GM18502 (cell line): ENCODE measurements around the gene NOP53.
"Not testable (repeated sequence)": the region's sequence is repeated elsewhere in the genome, so short reads cannot be mapped to it uniquely, and the experiment has no call there.

Experiments used
- ATAC-seq: cut with Tn5 transposase; IDR thresholded peaks from one replicate; pipeline ENCODE4 v1.9.1; 2021; ENCODE audit warnings: mild to moderate bottlenecking; ENCODE audit not compliant: unreplicated experiment, poor library complexity

NOP53 gene

DNA sequence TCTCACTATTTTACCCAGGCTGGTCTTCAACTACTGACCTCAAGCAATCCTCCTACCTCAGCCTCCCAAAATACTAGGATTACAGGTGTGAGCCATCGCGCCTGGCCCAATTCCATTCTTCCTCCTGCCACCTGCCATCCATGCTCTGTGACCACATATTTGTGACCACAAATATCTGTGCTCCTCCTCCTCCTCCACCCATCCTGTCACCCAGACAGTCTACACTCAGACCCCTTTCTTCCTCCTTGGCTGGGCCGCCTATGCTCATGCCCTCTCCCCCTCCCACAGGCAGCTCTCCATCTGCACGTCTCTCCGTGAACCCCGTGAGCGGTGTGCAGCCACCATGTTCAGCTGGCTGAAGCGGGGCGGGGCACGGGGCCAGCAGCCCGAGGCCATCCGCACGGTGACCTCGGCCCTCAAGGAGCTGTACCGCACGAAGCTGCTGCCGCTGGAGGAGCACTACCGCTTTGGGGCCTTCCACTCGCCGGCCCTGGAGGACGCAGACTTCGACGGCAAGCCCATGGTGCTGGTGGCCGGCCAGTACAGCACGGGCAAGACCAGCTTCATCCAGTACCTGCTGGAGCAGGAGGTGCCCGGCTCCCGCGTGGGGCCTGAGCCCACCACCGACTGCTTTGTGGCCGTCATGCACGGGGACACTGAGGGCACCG is 28.9 kb upstream of the NOP53 start:
- no peak for ATAC-seq

DNA sequence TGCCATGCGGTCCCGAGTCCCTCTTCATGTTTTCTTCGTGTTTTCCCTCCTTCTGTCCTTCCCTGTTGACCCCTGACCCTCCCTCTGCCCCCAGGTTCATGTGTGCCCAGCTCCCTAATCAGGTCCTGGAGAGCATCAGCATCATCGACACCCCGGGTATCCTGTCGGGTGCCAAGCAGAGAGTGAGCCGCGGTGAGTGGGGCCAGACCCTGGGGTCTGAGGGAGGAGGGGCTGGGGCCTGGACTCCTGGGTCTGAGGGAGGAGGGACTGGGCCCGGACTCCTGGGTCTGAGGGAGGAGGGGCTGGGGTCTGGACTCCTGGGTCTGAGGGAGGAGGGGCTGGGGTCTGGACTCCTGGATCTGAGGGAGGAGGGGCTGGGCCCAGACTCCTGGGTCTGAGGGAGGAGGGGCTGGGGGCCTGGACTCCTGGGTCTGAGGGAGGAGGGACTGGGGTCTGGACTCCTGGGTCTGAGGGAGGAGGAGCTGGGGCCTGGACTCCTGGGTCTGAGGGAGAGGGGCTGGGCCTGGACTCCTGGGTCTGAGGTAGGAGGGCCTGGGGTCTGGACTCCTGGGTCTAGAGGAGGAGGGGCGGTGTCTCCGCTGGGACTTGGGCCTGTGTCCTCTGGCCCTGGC is 26.8 kb upstream of the NOP53 start:
- ATAC-seq = not testable (repeated sequence)

DNA sequence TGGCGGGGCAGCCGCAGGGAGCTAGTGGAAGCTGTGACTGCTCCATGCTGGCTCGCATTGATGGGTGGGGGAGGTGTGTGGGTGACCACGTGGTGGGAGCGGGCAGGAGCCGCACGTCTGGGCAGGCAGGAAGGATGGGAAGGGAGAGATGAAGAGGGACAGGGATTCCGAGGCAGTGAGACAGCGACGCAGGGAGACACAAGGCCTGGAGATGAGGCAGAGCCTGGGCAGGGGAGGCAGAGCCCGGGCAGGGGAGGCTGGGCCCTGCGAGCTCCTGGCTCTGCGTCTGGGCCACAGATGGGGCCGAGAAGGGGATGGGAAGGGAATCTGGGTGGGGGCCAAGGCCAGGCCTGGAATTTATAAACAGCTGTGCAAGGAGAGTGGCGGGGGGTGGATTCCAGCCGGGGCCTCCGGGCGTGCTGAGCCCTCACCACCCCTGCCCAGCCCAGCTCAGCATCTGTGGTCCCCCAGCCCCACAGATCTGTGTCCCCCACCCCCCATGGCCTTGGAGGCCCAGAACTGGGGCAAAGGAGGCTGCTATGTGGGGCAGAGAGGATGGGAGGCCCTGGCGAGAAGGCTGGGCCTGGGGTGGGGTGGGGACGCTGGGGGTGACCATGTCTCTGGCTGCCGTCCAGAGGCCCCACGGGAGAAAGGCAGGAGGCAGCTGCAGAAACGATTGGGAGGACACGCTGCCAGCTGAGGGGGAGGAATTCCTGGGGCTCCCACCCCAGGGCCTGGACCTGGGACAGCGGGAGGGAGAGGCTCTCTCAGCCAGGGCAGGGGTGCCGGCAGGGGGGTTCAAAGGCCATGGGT is 26.1 kb upstream of the NOP53 start:
- ATAC-seq = no peak

DNA sequence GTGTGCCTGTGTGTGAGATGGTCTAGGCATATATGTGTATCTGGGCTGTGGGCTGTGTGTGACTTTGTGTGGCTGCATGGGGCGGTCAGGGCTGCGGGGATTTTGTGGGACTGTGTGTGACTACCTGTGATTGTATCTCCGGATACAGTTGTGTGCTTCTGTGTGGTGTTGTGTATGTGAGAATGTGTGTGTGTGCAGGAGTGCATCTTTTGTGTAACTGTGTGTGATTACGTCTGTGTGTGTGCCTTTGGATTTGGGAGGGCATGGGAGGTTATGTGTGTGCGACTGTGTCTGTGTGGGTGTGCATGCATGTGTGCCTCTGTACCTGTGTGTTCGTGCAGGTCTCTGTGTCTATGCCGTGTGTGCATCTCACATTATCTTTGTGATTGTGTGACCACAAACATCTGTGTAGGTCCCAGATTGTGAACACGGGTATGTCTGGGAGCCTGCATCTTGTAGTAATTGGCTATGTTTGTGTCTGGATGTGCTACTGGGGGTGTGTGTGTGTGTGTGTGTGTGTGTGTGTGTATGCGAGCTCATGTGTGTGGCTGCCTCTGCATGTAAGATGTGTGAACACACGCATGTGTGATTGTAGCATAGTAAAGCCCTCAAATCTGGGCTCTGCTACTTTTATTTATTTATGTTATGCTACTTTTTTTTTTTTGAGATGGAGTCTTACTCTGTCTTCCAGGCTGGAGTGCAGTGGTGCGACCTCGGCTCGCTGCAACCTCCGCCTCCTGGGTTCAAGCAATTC is 24.5 kb upstream of the NOP53 start:
- no peak for ATAC-seq

DNA sequence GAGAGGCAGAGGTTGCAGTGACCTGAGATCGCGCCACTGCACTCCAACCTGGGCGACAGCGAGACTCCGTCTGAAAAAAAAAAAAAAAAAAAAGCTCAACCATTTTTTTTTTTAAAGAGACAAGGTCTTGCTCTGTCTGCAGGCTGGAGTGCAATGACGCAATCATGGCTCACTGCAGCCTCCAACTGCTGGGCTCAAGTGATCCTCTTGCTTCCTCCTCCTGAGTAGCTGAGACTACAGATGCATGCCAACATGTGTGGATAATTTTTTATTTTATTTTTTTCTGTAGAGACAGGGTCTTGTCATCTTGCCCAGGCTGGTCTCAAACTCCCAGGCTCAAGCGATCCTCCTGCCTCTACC is 21.8 kb upstream of the NOP53 start:
- no peak for ATAC-seq

DNA sequence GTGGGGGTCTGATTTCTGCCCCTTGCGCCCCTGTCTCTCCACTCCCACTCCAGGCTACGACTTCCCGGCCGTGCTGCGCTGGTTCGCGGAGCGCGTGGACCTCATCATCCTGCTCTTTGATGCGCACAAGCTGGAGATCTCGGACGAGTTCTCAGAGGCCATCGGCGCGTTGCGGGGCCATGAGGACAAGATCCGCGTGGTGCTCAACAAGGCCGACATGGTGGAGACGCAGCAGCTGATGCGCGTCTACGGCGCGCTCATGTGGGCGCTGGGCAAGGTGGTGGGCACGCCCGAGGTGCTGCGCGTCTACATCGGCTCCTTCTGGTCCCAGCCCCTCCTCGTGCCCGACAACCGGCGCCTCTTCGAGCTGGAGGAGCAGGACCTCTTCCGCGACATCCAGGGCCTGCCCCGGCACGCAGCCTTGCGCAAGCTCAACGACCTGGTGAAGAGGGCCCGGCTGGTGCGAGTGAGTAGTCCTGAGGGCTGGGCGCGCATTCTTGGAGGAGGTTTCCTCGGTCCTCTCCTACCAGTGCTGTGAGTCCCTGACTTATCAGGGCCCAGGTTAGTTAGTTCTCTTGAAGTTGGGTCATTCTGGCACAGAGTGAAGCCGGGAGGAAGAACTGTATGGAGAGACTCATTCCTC is 19.5 kb upstream of the NOP53 start:
- no peak for ATAC-seq

DNA sequence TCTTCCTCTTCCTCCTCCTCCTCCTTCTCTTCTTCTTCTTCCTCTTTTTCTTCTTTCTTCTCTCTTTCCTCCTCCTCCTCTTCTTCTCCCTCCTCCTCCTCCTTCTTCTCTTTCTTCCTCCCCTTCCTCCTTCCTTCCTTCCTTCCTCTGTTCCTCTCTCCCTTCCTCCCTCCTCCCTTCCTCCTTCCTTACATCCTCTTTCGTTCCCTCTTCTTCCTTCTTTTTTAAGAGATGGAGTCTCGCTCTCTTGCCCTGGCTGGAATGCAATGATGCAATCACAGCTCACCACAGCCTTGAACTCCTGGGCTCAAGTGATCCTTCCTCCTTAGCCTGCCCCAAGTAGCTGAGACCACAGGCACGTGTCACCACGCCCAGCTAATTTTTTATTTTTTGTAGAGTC is 18.9 kb upstream of the NOP53 start:
- ATAC-seq = no peak

DNA sequence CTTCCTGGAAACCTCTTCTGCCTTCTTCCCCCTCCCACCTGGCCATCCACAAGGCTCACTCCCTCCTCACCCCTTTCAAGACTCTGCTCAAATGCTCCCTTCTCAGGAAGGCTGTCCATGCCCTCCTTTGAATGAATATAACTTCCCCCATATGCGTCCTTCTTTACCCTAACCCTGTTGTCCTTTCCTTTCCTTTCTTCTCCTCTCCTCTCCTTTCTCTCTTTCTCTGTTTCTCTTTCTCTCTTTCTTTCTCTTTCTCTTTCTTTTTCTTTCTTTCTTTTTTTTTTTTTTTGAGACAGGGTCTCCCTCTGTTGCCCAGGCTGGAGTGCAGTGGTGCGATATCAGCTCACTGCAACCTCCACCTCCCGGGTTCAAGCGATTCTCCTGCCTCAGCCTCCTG is 17.1 kb upstream of the NOP53 start:
- not testable (repeated sequence) for ATAC-seq

DNA sequence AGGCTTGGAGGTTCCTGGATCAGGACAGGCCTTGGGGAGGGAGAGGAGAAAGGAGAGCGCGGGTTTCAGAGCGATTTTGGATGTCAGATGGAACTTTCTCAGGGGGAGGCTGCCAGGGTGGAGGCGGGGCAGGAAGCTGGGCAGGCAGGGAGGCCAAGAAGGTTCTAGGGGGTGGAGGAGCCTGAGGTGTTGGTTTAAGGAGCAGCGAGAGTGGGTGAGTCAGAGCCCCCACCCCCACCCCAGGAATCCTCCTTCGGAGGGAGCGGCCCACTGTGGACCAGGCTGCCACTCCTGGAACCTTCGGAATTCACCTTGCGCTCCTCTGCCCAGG is 15.9 kb upstream of the NOP53 start:
- no peak for ATAC-seq

DNA sequence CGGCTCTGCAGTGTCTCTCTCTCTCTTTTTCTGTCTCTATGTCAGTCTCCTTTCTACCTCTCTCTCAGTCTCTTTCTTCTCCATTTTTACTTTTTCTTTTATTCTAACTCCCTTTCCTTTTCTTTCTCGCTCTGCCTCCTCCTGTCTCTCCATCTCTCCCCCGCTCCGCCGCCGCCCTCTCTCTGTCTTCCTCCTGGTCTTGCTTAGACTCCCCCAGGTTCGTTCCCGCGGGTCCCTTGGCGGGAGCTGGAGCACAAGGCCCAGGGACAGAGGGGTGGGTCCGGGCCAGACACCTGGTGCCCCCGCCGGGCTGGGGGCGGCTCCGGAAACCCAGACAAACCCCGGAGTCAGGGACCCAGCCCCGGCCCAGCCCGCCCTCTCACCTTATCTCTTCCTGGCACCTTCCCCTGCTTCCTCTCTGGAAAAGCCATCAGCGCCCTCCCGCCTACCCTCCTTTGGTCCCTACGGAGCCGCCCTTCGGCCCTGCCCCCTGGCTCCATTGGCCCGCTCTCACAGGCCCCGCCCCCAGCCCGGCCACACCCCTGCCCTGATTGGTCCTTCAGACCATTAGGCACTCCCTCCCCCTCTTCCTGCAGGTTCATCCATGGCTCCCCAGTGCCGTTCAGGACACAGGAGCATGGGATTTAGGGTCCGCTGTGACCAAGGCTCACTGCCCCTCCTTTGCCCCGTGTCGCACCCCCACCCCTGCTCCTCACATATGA is 15.4 kb upstream of the NOP53 start:
- no peak for ATAC-seq

DNA sequence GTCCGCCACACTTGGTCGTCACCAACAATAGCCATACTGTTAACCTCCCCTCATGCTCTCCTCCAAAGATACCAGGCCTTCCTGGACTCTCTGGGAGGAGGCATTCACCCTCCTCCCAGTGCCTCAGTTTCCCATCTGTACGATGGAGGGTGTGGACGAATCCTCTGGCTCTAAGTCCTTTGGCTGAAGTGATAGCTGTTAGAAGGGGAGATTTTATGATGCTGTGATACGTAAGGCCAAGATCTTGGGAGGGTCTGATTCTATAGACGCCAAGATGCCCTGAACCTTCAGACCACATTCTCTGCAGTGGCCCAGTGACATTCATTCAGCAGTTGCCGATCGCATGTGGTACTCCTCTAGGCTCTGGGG is 14.8 kb upstream of the NOP53 start:
- no peak for ATAC-seq

DNA sequence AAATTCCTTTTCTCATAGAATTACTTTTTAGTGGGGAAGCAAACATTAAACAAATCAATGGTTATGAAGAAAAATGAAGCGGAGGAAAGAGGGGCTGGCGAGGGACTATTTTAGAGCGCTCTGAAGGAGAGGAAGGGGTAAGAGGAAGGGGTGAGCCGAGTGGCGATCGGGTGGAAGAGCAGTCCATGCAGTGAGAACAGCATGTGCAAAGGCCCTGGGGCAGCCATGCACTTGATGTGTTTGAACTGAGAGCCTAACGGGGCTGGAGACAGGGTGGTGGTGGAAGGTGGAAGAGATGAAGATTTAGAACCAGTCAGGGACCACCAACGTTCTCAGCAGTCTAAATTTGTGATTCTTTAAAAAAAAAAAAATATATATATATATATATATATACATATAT is 14.4 kb upstream of the NOP53 start:
- ATAC-seq = no peak

DNA sequence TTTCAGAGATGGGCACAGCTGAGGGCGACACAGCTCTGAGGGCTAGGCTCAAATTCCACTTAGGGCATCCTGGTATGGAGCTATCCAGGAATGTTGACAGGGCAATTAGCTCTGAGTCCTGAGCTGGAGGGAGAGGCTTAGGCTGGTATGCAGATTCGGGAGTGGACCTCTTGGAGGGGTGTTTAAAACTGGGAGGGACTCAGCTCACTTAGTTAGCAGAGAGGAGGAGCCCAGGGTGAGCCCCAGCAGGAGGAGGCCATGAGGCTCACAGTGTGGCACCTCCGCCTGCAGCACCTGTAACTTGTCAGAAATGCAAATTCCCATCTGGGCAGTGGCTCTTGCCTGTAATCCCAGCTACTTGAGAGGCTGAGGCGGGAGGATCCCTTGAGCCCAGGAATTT is 10.2 kb upstream of the NOP53 start:
- ATAC-seq = no peak

DNA sequence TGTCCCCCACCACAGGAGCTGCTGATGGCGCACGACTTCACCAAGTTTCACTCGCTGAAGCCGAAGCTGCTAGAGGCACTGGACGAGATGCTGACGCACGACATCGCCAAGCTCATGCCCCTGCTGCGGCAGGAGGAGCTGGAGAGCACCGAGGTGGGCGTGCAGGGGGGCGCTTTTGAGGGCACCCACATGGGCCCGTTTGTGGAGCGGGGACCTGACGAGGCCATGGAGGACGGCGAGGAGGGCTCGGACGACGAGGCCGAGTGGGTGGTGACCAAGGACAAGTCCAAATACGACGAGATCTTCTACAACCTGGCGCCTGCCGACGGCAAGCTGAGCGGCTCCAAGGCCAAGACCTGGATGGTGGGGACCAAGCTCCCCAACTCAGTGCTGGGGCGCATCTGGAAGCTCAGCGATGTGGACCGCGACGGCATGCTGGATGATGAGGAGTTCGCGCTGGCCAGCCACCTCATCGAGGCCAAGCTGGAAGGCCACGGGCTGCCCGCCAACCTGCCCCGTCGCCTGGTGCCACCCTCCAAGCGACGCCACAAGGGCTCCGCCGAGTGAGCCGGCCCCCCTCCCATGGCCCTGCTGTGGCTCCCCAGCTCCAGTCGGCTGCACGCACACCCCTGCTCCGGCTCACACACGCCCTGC is 4.4 kb upstream of the NOP53 start:
- ATAC-seq = no peak

DNA sequence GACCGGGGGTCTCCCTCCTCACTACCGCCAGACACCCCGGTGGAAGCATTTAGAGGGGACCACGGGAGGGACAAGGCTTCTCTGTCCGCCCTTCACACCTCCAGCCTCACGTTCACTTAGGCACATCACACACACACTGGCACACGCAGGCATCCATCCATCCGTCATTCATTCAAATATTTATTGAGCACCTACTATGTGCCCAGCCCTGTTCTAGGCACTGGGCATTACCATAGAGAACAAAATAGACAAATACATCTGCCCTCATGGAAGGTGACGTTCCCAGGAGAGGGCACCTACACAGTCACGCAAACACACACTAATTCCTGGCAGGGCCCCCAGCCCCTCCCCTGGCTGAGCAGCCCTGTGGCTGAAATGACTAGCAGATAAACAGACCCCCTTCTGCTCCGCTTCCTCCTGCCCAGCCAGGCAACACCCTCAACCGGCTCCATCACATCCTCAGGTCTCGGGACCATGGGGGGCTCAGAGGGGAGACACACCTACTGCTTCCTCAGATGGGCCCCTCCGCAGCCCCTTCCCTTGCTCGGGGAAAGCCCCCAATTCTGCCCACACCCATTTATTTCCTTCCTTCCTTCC is 3.7 kb upstream of the NOP53 start:
- ATAC-seq = no peak

DNA sequence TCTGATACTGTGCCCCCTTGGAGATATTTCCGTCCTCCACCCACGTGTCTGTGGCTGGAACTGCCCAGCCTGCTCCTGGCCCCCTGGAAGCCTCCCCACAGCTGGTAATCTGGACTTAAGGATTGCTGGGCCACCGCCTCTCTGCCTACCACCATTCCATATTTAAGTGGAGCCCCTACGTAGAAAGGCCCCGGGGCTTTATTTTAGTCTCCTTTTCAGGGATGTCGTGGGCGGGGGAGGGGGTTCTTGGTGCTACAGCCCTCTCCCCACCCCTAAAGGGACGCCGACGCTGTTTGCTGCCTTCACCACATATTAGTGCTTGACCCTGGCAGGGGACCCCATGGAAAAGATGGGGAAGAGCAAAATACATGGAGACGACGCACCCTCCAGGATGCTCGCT is 2.7 kb upstream of the NOP53 start:
- no peak for ATAC-seq

DNA sequence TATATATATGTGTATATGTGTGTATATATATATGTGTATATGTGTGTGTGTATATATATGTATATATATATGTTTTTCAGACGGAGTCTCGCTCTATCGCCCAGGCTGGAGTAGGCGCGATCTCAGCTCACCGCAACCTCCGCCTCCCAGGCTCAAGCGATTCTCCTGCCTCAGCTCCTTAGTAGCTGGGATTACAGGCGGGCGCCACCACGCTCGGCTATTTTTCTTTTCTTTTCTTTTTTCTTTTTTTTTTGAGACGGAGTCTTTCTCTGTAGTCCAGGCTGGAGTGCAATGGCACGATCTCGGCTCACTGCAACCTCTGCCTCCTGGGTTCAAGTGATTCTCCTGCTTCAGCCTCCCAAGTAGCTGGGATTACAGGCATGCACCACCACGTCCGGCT is 783 bp downstream of the NOP53 start:
- not testable (repeated sequence) for ATAC-seq

DNA sequence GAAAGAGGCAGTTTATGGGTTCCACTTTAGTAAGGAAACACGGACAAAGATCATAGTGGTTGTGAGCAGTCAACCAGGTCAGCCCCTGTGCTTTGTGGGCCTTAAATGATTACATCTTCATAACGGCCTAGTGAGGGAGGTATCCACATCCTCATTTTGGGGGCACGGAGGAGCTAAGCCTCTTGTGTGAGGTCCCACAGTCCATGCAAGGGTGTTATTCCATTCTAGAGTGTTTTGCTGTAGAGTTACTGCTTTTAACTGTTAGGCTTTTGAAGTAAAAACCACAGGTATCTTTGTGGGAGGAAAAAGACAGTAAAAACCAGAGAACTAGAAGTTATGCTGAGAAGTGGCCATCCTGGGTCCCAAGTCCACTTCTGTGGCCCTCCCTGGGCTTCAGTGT is 4.0 kb downstream of the NOP53 start:
- no peak for ATAC-seq

DNA sequence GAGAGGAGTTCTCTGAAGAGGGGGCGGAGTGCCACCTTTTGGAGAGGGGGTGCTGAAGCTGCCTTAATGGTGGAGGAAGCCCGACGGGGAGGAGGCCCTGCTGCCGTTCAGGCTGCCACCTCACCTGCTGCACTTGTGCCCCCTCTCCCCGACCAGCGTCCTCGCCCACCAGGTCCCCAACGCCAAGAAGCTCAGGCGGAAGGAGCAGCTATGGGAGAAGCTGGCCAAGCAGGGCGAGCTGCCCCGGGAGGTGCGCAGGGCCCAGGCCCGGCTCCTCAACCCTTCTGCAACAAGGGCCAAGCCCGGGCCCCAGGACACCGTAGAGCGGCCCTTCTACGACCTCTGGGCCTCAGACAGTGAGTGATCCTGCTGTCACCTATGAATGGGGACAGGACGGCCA is 5.4 kb downstream of the NOP53 start:
- no peak for ATAC-seq
